CD8-positive, alpha-beta memory T cell (primary cell): ENCODE data around the gene HDAC8. TPM values are rescaled to one million over a fixed set of nuclear protein-coding genes. Genes with fewer than 3 reads are reported as not detected.

ENCODE experiments used
- CTCF ChIA-PET: fragments of 350-600 bp; sonication (Branson Sonifier 250); formaldehyde crosslinking; loops from one replicate; lab custom pipeline; 2021; ENCODE audit warnings: antibody characterized with exemption; lab: Charles Lee
- POLR2A ChIA-PET: fragments of 350-600 bp; sonication (Branson Sonifier 250); formaldehyde crosslinking; loops from one replicate; lab custom pipeline; 2021; ENCODE audit warnings: antibody characterized with exemption; lab: Charles Lee
- DNase-seq, 5 donors: peaks; one replicate each; pipeline versions ENCODE4 v3.0.0 to v3.0.0-alpha.2; 2020 to 2022; ENCODE audit warnings: mixed read lengths in 1 of 5
- H3K27ac ChIP-seq: one replicate; pipeline ENCODE4 v1.7.0; 2013; ENCODE audit warnings: low read depth, mild to moderate bottlenecking, low read length, moderate library complexity
- H3K27me3 ChIP-seq: 2 replicates; pipeline ENCODE4 v1.7.0; 2013; ENCODE audit warnings: low read length, mild to moderate bottlenecking; ENCODE audit not compliant: insufficient read depth, poor library complexity, severe bottlenecking
- H3K36me3 ChIP-seq: 2 replicates; pipeline ENCODE4 v1.7.0; 2013; ENCODE audit warnings: mild to moderate bottlenecking, low read length, moderate library complexity; ENCODE audit not compliant: insufficient read depth
- H3K4me1 ChIP-seq: 2 replicates; pipeline ENCODE4 v1.7.0; 2013; ENCODE audit warnings: mild to moderate bottlenecking, low read length, moderate library complexity; ENCODE audit not compliant: insufficient read depth
- H3K4me3 ChIP-seq: 2 replicates; pipeline ENCODE4 v1.7.0; 2013; ENCODE audit warnings: mild to moderate bottlenecking, low read length
- H3K9me3 ChIP-seq: 2 replicates; pipeline ENCODE4 v1.7.0; 2013; ENCODE audit warnings: mild to moderate bottlenecking, low read length
- H3K27ac Mint-ChIP-seq, 8 donors: one replicate each; pipeline ENCODE4 v1.8.0; 2020 to 2021; ENCODE audit warnings: mixed read lengths in 8 of 8, mild to moderate bottlenecking in 6 of 8, inconsistent platforms in 3 of 8, moderate library complexity in 3 of 8
- H3K27me3 Mint-ChIP-seq, 2 donors: one replicate each; pipeline ENCODE4 v1.8.0; 2020 to 2021; ENCODE audit warnings: mixed read lengths in 2 of 2, mild to moderate bottlenecking in 1 of 2, moderate library complexity in 1 of 2
- H3K36me3 Mint-ChIP-seq, 3 donors: one replicate each; pipeline ENCODE4 v1.8.0; 2020 to 2021; ENCODE audit warnings: mixed read lengths in 3 of 3, inconsistent platforms in 1 of 3, mild to moderate bottlenecking in 1 of 3
- H3K4me1 Mint-ChIP-seq, 3 donors: one replicate each; pipeline ENCODE4 v1.8.0; 2020 to 2021; ENCODE audit warnings: mixed read lengths in 3 of 3, inconsistent platforms in 1 of 3, mild to moderate bottlenecking in 1 of 3
- H3K4me3 Mint-ChIP-seq, 7 donors: one replicate each; pipeline ENCODE4 v1.8.0; 2020 to 2021; ENCODE audit warnings: mixed read lengths in 7 of 7, mild to moderate bottlenecking in 6 of 7, moderate library complexity in 4 of 7, inconsistent platforms in 2 of 7
- H3K9me3 Mint-ChIP-seq, 5 donors: one replicate each; pipeline ENCODE4 v1.8.0; 2020 to 2022; ENCODE audit warnings: mixed read lengths in 5 of 5, mild to moderate bottlenecking in 3 of 5, moderate library complexity in 2 of 5, inconsistent platforms in 1 of 5
- polyA plus RNA-seq: library from polyadenylated mRNA; unstranded; fragments of 300-500 nt; fragmentation: Illumina TruSeq; gene quantifications from one replicate; pipeline ENCODE4 v1.2.3, GENCODE V29; 2021
- total RNA-seq, 2 experiments: library from RNA; stranded (reverse); gene quantifications; one replicate each; pipeline ENCODE4 v1.2.3, GENCODE V29; 2021

HDAC8 gene
- total and polyA plus RNA-seq, 3 experiments from 2014 or later = 16.4 to 17.8 (median 17.3) TPM

GRCh38 chrX:72299891-72300630 lies 272.6 kb downstream of the HDAC8 start:
- peaks cover 0 to 4% (median 0%) of the 10 kb centered on the region in 3 donors for H3K36me3 Mint-ChIP-seq
- Histone ChIP-seq H3K36me3 (no peaks in the 10 kb centered on the region), H3K27ac (no peak overlapping the region), H3K9me3 (no peaks in the 10 kb centered on the region), H3K4me1 (peaks cover 6% of the 10 kb centered on the region), H3K4me3 (no peak overlapping the region), H3K27me3 (no peaks in the 10 kb centered on the region)
- no peaks in the 10 kb centered on the region for H3K9me3 Mint-ChIP-seq
- peaks cover 5 to 8% (median 6%) of the 10 kb centered on the region in 3 donors for H3K4me1 Mint-ChIP-seq
- CTCF ChIA-PET = no interaction called here
- peaks cover 60 to 72% of the 10 kb centered on the region in 2 donors for H3K27me3 Mint-ChIP-seq
- no peak overlapping the region for H3K27ac Mint-ChIP-seq
- no peak for DNase-seq
- POLR2A ChIA-PET = no interaction called here
- no peak overlapping the region for H3K4me3 Mint-ChIP-seq

GRCh38 chrX:72297953-72298730 lies 274.5 kb downstream of the HDAC8 start:
- ChIA-PET POLR2A (no interaction called here), CTCF (no interaction called here)
- no peak overlapping the region for H3K4me3 ChIP-seq
- Mint-ChIP-seq H3K36me3 (peaks cover 0 to 4% (median 0%) of the 10 kb centered on the region in 3 donors), H3K9me3 (no peaks in the 10 kb centered on the region), H3K4me3 (no peak overlapping the region), H3K4me1 (no peaks in the 10 kb centered on the region), H3K27me3 (peaks cover 46 to 62% of the 10 kb centered on the region in 2 donors), H3K27ac (peak overlapping the region in 1 of 8 donors; percentile 58)
- H3K4me1 ChIP-seq = no peaks in the 10 kb centered on the region
- no peak for DNase-seq
- no peaks in the 10 kb centered on the region for H3K36me3 ChIP-seq
- no peaks in the 10 kb centered on the region for H3K9me3 ChIP-seq
- no peak overlapping the region for H3K27ac ChIP-seq
- H3K27me3 ChIP-seq = no peaks in the 10 kb centered on the region

GRCh38 chrX:72296991-72297390 lies 275.7 kb downstream of the HDAC8 start:
- no peak overlapping the region for H3K27ac ChIP-seq
- DNase-seq = no peak
- no peaks in the 10 kb centered on the region for H3K4me1 ChIP-seq
- Mint-ChIP-seq H3K27me3 (peaks cover 49 to 55% of the 10 kb centered on the region in 2 donors), H3K4me1 (no peaks in the 10 kb centered on the region), H3K27ac (no peak overlapping the region), H3K4me3 (no peak overlapping the region), H3K9me3 (no peaks in the 10 kb centered on the region), H3K36me3 (peaks cover 0 to 4% (median 0%) of the 10 kb centered on the region in 3 donors)
- POLR2A ChIA-PET = no interaction called here
- H3K36me3 ChIP-seq = no peaks in the 10 kb centered on the region
- no peaks in the 10 kb centered on the region for H3K9me3 ChIP-seq
- no peak overlapping the region for H3K4me3 ChIP-seq
- CTCF ChIA-PET = no interaction called here
- no peaks in the 10 kb centered on the region for H3K27me3 ChIP-seq

- no peaks in the 10 kb centered on the region for H3K9me3 Mint-ChIP-seq
- H3K27me3 ChIP-seq = no peaks in the 10 kb centered on the region
- ChIA-PET POLR2A (no interaction called here), CTCF (interaction anchor here (1.2 kb wide), 1 partner anchor 57 kb away, joined by 4 read pairs; the partner anchor contains the start of gene ERCC6L)
- no peaks in the 10 kb centered on the region for H3K4me1 ChIP-seq
- H3K36me3 Mint-ChIP-seq = peaks cover 0 to 4% (median 0%) of the 10 kb centered on the region in 3 donors
- no peaks in the 10 kb centered on the region for H3K36me3 ChIP-seq
- no peaks in the 10 kb centered on the region for H3K9me3 ChIP-seq
- no peaks in the 10 kb centered on the region for H3K4me1 Mint-ChIP-seq
- H3K27ac Mint-ChIP-seq = no peak overlapping the region
- DNase-seq = no peak
- peaks cover 46 to 50% of the 10 kb centered on the region in 2 donors for H3K27me3 Mint-ChIP-seq
- H3K4me3 ChIP-seq = no peak overlapping the region
- no peak overlapping the region for H3K4me3 Mint-ChIP-seq
- H3K27ac ChIP-seq = no peak overlapping the region
Measured at GRCh38 chrX:72295745-72296144, 276.9 kb downstream of the HDAC8 start.

- H3K27me3 ChIP-seq = no peaks in the 10 kb centered on the region
- H3K4me1 ChIP-seq = no peaks in the 10 kb centered on the region
- no peak overlapping the region for H3K27ac ChIP-seq
- Mint-ChIP-seq H3K9me3 (peaks cover 0 to 2% (median 0%) of the 10 kb centered on the region in 5 donors), H3K36me3 (peaks cover 0 to 4% (median 0%) of the 10 kb centered on the region in 3 donors), H3K27me3 (peaks cover 41 to 48% of the 10 kb centered on the region in 2 donors), H3K27ac (no peak overlapping the region), H3K4me1 (no peaks in the 10 kb centered on the region), H3K4me3 (no peak overlapping the region)
- ChIA-PET CTCF (interaction anchor here (1.2 kb wide), 1 partner anchor 56 kb away, joined by 4 read pairs; the partner anchor contains the start of gene ERCC6L), POLR2A (no interaction called here)
- no peak for DNase-seq
- no peak overlapping the region for H3K4me3 ChIP-seq
- H3K9me3 ChIP-seq = no peaks in the 10 kb centered on the region
- H3K36me3 ChIP-seq = no peaks in the 10 kb centered on the region
Measured at GRCh38 chrX:72294497-72294896, 278.1 kb downstream of the HDAC8 start.

GRCh38 chrX:72282302-72282701 lies 290.3 kb downstream of the HDAC8 start:
- CTCF ChIA-PET = no interaction called here
- Mint-ChIP-seq H3K27me3 (peaks cover 6 to 11% of the 10 kb centered on the region in 2 donors), H3K9me3 (no peaks in the 10 kb centered on the region), H3K36me3 (no peaks in the 10 kb centered on the region), H3K27ac (no peak overlapping the region), H3K4me1 (peaks cover 0 to 3% (median 0%) of the 10 kb centered on the region in 3 donors), H3K4me3 (no peak overlapping the region)
- DNase-seq = no peak
- no peaks in the 10 kb centered on the region for H3K27me3 ChIP-seq
- H3K9me3 ChIP-seq = no peaks in the 10 kb centered on the region
- H3K4me1 ChIP-seq = no peaks in the 10 kb centered on the region
- no peaks in the 10 kb centered on the region for H3K36me3 ChIP-seq
- POLR2A ChIA-PET = no interaction called here
- H3K27ac ChIP-seq = no peak overlapping the region
- H3K4me3 ChIP-seq = no peak overlapping the region

GRCh38 chrX:72280321-72280845 lies 292.3 kb downstream of the HDAC8 start:
- H3K36me3 ChIP-seq = no peaks in the 10 kb centered on the region
- no peaks in the 10 kb centered on the region for H3K9me3 ChIP-seq
- peaks cover 9% of the 10 kb centered on the region for H3K4me1 ChIP-seq
- no peak for DNase-seq
- H3K4me1 Mint-ChIP-seq = peaks cover 9 to 13% (median 10%) of the 10 kb centered on the region in 3 donors
- H3K9me3 Mint-ChIP-seq = no peaks in the 10 kb centered on the region
- no peak overlapping the region for H3K4me3 ChIP-seq
- H3K27ac ChIP-seq = no peak overlapping the region
- CTCF ChIA-PET = no interaction called here
- H3K27ac Mint-ChIP-seq = no peak overlapping the region
- H3K36me3 Mint-ChIP-seq = peaks cover 2 to 12% (median 6%) of the 10 kb centered on the region in 3 donors
- H3K4me3 Mint-ChIP-seq = no peak overlapping the region
- H3K27me3 ChIP-seq = no peaks in the 10 kb centered on the region
- POLR2A ChIA-PET = interaction anchor here (0.7 kb wide), 1 partner anchor 1346 kb away, joined by 3 read pairs; no protein-coding TSS in a partner anchor
- H3K27me3 Mint-ChIP-seq = peaks cover 6 to 7% of the 10 kb centered on the region in 2 donors
